ENCODE data around the gene GPN3.
A peak's percentile ranks its signal among the peaks of the same experiment; 100 is the strongest.
"Not testable (repeated sequence)": the region's sequence is repeated elsewhere in the genome, so short reads cannot be mapped to it uniquely, and the experiment has no call there.

The GPN3 gene

DNA sequence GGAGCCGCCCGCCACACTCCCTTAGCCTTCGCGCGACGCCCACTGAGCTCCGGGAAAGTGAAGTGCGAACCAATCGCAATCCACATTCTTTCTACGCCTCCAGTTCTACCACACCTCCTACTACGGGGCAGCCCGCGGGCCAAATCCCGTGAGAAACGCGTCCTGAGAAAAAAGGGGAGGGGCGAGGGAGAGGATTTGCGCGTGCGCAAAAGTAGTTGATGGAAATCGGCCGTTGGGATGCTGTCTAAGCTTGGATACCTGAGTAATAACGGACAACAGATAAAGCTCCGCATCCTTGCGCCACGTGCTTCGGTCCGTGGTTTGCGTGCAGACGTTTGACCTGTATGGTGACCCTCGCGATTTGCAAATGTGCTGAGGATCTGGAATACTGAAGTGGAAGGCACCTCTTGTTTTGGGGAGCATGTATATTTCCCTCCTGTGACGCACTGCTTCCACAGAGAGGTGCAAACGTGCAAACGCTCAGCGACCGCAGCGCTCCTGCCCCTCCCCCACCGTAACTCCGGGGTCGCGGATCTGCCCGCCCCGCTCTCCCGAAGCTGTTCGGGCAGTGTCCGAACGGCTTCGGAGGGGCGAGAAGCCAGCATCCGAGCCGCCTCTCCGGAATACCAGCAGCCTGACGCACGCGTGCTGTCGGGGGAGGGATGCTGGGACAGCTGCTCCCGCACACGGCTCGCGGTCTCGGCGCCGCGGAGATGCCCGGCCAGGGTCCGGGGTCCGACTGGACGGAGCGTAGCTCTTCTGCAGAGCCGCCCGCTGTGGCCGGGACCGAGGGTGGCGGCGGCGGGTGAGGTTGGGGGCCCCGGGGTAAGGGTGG is at the start of gene GPN3, which contains the start of gene FAM216A:
Gene GPN3, minus strand, starts transcription at position 44 of the 835 bp plus-strand sequence. CDS start 54 bp downstream, outside the sequence.
Gene FAM216A, plus strand, starts transcription at position 632 of the 835 bp plus-strand sequence. Its CDS starts 31 bp downstream, at position 663.
- peak; percentile 96 for DNase-seq (ENCODE audit: low read depth, low spot score)

DNA sequence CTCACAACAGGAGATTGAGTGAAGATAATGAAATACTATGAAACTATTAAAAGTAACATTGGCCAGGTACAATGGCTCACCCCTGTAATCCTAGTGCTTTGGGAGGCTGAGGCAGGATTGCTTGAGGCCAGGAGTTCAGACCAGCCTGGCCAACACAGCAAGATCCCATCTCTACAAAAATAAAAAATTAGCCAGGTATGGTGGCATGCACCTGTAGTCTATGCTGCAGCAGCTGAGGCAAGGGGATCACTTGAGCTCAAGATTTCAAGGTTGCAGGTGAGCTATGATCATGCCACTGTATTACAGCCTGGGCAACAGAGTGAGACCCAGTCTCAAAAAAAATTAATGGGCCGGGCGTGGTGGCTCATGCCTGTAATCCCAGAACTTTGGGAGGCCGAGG is 48.9 kb upstream of the GPN3 start:
- no peak for DNase-seq (ENCODE audit: low read depth, low spot score)

DNA sequence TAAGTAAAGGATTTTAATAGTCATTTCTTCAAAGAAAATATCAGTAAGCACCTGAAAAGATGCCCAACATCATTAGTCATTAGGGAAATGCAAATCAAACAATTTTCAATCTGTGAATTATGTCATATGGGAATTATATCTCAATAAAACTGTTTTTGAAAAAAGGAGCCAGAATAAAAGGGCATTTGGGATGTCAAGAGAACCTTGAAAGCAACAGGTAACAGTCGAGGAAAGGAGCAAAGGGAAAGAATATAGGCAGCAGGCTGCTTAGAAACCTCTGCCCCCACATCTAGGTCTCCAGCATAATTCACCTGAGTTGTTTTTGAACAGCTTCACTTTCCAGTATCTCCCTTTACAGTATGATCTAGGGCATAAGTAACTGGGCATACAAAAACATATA is 46.3 kb upstream of the GPN3 start:
- no peak for DNase-seq (ENCODE audit: low read depth, low spot score)

DNA sequence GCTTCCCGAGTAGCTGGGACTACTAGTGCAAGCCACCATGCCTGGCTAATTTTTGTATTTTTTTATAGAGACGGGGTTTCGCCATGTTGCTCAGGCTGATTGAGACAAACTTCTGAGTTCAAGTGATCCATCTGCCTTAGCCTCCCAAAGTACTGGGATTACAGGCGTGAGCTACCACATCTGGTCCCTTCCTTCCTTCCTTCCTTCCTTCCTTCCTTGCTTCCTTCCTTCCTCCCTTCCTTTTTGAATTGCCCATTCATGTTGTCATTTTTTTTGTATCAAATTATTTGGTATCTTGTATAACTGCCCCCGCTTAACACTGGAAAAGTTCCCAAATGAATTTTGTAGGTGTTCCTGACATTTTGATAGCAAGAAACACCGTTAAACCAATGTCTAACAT is 45.8 kb upstream of the GPN3 start:
- no peak for DNase-seq (ENCODE audit: low read depth, low spot score)

DNA sequence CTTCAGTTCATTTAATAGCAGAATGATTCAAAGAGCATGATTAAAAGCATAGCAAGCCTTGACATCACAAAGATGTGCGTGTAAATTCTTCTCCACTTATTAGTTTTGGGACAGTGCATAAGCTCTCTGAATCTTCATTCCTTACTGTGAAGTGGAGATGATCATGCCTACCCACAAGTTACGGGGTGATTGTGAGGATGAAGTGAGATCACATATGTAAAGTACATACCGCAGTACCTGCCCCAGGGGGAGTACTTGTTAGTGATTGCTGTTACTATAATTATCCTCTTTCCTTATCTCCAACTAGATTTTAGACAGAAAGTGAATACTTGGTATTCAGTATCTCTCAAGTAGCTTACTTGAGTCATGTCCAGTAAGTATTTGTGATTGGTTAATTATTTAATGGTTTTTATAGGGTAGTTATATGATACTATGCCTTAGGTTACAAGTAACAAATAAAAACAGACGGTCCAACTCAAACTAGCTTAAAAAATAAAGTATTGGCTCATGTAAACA is 40.1 kb upstream of the GPN3 start:
- DNase-seq (ENCODE audit: low read depth, low spot score), result no peak

DNA sequence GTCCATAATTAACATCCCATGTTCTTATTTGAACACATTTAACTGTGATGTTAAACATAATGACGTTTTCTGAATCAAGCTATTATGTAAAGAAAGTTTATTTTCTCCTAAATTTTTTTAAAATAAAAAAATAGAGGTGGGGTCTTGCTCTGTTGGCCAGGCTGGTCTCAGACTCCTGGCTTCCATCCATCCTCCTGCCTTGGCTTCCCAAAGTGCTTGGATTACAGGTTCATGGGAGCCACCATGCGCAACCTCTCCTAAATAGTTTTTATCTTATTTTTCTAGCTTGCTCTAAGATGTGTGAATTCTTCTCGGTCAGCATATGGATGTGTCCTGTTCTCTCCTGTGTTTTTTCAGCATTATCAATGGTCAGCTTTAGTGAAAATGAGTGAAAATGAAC is 37.3 kb upstream of the GPN3 start:
- no peak for DNase-seq (ENCODE audit: low read depth, low spot score)

DNA sequence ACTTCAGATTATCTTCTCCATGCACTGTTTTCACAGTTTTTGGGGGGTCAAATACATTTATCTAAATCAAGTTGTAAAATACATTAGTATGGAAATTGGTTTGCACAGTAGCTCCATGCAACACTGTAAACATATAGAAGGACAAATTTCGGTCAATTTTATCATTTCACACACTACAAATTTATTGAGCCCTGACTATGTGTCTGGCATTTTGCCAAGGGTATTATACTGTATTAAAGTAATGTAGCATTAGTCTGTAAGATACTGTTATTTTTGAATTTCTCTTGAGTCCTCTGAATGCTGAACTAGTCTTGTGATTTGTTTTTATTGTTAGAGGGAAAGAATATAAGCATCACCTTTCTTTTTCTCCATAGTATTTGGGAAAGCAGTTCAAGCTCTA is 35.4 kb upstream of the GPN3 start:
- no peak for DNase-seq (ENCODE audit: low read depth, low spot score)

DNA sequence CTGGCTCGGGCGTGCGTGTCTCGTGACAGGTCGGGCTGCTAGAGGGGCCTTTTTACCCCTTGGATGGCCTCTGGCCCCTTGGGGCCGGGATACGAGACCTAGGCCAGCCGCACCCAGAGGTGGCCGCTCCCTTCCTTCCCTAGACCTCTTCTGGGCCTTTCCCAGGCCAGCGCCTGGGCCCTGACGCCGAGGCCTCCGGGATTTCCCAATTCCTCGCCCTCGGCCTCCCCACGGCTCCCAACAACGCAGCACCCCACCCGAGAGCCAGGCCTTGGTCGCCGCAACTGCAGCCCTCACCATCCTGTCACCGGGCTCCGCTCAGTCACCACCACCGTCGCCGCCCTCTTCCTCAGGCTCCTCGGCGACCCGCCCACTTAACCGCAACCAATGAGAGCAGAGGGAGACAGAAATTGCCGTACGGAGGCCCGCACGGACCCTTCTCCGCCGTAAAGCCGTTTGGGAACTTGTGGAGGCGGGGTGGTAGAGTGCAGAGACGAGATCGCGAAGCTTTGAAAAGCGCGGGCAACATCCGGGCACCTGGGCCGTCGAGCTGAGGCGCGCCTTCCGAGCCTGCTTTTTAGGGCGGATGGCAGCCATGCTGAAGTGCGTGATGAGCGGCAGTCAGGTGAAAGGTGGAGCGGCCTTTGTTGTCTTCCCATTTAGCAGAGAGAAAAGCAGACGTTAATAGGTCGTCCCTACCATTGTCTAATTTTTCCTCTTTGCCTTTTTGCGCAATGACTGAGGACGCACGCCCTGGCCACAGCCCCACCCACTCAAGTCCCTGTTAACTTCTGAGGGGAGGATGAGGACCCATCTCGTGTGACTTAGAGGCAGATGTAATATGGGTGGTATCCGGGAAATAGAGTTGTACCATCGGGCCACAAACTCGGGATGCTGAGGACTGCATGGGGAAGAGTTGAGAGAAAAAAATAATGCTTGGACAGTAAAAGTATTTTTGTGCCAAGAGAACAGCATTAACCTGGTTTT is 34.0 kb upstream of the GPN3 start, which contains the start of the genes RAD9B and VPS29:
Gene RAD9B, plus strand, starts transcription at position 580 of the 987 bp plus-strand sequence. Its CDS starts 7 bp downstream, at position 587.
Gene VPS29, minus strand, starts transcription at position 360 of the 987 bp plus-strand sequence. Its CDS starts 60 bp downstream, at position 300.
- DNase-seq (ENCODE audit: low read depth, low spot score), result peak; percentile 93

DNA sequence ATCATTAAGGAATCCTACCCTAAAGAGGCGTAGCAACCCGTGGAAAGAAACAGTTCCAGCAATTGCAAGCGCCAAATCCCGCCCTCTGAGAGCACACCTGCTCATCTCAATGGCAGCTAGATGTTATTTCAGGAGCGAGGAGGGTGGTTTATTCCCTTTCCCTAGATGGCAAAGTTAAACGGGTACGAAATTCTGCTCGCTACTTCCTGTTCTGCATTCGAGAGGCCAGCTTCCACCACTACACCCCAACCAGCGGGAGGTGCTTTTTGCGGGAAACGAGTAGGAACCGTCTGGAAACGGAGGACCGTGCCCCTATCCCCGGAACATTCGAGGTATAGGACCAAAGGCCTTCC is 33.3 kb upstream of the GPN3 start:
- no peak for DNase-seq (ENCODE audit: low read depth, low spot score)

DNA sequence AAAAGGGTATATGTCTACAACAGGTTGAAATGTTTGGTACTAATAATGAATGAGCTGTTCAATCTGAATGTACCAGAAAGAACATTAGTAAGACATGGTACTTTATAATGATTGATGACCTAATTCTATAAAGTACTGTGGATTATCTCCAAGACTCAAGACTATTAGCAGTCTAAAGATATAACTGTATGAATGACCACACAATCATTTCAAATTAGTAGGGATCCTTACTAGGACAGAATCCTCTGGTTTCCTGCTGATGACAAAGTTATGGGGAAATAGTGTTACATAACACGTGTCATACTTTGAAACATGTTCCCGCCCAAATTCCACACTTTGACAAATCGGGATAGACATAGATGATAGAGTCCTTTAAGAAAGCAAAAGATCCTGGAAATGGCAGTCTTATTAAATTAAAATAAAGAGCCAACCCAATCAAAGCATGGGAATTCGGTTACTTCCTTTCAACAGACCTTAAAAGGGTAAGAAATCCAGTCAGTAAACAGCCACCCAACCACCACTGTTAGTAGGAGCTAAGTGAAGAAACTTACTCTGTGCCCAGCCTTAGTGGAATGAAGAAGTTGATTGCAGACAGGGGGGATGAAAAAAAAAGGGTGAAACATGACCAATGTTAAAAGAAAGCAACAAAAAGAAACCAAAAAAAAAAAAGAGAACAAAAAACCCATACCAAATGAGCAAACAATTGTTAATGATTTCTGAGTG is 31.1 kb upstream of the GPN3 start:
- no peak for DNase-seq (ENCODE audit: low read depth, low spot score)

DNA sequence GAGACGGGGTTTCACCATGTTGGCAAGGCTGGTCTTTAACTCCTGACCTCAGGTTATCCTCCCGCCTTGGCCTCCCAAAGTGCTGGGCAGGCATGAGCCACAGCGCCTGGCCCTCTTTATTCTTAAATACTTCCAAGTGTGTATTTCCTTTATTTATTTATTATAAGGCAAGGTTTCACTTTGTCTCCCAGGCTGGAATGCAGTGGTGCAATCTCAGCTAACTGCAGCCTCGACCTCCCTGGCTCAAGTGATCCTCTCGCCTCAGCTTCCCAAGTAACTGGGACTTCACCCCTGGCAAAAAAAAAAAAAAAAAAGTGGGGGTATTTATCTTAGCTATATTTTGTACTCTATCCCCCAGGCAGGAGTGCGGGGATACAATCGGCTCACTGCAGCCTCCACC is 7.4 kb upstream of the GPN3 start:
- no peak for DNase-seq (ENCODE audit: low read depth, low spot score)

DNA sequence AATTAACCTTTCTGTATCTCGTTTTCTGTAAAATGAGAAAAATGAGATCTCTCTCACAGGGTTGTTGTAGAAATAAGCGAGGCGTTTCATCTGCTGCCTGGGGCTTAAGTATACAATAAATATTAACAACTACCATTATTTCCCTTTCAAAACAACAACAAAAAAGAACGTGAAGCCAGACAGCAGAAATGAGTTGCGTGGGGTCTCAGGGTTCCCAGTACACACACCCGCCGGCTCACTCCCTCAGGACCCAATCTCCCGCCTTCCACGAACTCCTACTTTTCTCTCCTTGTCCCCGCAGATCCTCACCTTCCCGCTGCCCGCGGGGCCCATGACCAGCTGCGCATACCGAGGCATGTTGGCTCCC is 227 bp downstream of the GPN3 start:
- DNase-seq (ENCODE audit: low read depth, low spot score), result no peak

DNA sequence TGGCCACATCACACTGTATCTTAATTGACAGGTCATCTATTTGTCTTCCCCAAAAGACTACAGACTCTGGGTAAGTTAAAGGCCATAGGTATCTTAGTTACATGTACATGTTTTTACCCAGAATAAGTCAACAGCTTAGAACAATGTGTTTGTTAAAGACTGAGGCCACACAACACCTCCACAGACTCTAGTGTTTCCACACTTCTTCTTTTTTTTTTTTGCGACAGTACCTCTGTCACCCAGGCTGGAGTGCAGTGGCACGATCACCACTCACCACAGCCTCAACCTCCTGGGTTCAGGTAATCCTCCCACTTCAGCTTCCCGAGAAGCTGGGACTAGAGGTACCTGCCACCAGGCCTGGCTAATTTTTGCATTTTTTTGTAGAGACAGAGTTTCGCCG is 1.3 kb downstream of the GPN3 start:
- no peak for DNase-seq (ENCODE audit: low read depth, low spot score)

DNA sequence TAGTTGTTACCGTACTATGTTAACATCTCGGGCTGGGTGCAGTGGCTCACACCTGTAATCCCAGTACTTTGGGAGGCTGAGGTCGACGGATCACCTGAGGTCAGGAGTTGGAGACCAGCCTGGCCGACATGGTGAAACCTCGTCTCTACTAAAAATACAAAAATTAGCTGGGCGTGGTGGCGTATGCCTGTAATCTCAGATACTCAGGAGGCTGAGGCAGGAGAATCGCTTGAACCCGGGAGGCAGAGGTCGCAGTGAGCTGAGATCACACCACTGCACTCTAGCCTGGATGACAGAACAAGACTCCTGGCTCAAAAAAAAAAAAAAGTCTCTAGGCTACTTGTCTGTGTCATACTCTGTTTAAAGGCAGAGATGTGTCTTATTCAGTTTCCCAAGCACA is 2.3 kb downstream of the GPN3 start:
- DNase-seq (ENCODE audit: low read depth, low spot score), result not testable (repeated sequence)

DNA sequence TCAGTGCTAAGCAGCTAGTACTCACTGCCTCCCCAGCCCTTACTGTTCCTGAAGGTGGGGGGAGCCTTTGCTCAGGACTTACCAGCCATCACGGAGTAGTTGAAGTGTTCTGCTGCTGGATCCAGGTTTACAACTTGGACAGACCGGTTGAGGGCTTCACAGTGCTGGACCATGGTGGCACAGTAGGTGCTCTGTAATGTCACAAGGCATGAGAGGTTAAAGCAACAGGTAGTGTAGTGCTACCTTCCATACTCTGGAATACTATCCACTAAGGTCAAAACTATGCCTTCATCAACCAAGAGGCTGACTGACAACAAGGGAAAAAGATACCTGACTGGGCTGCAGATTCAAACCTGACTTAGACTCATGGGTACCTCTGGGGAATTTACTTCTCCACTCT is 3.0 kb downstream of the GPN3 start:
- DNase-seq (ENCODE audit: low read depth, low spot score), result no peak

DNA sequence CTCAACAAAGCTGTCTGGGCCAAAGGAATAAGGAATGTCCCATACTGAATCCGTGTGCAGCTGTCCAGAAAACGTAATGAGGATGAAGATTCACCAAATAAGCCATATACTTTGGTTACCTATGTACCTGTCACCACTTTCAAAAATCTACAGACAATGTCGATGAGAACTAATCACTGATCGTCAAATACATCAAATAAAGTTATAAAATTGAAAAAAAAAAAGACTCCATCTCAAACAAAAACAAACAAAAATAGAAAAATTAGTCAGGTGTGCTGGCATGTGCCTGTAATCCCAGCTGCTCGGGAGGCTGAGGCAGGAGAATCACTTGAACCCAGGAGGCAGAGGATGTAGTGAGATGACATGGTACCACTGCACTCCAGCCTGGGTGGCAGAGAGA is 6.9 kb downstream of the GPN3 start:
- DNase-seq (ENCODE audit: low read depth, low spot score), result not testable (repeated sequence)

DNA sequence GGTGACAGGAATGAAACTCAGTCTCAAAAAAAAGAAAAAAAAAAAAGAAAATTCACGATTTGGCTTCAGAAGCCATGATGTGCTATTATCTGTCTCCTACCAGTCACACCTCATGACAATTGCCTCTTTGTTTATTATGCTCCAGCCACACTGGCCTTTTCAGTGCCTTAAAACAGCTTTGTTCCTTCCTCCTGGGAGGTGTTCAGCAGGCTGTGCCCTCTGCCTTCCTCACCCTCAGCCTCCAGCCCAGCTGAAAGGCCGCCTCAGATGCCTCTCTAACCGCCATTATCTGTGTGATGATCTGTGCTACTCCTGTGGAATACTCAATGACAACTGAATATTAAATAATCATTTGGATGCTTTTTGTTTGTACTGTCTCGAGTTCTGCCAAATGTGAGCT is 9.3 kb downstream of the GPN3 start:
- no peak for DNase-seq (ENCODE audit: low read depth, low spot score)

DNA sequence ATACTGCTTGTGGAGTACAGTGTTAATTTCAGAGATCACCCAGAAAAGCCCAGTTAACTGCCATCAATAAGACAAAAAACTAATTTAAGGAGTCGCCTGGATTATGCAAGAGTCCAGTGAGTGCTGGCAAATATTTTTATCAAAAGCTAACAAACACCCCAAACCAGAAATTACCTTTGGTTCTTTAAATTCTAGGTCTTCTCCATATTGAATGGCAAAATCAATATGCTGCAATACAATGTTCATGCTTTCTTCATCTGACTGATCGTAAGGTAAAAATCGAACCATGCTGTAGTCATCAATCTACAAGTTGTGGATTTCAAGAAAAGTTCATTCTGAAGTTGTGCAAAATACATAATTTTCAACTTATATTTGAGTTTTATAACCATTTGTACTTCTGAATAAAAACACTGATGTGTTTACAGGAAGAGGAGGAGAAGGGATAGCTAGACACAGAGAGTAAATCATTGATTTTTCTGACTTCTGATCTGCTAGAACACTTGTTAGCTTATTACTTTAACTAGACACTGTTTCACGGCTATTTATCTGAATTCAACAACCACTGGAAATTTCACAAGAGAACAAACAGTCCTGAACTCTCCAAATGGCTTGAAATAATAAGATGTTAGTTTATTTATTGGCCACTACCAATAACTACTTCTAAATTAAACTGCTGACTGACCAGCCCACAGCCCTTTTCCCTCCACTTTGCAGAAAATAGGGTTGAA is 14.3 kb downstream of the GPN3 start:
- no peak for DNase-seq (ENCODE audit: low read depth, low spot score)

DNA sequence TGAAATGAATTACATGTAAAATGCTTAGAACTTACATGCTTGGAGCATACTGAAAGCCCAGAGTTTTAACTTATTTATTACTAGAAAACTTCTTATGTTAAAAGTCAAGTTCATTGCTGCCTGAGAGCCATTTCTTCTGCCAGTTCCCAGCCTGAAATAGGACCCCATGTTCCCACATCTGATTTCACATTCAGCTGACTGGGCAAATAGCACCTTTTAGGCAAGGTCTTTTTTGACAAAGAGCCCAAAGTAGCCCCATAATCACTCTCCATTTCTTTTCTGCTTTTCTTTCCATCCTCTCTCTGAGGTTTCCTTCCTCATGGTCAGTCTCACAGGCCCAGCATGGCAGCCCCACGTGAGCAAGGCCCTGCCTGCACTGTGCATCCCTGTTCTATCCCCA is 16.8 kb downstream of the GPN3 start:
- DNase-seq (ENCODE audit: low read depth, low spot score), result no peak

DNA sequence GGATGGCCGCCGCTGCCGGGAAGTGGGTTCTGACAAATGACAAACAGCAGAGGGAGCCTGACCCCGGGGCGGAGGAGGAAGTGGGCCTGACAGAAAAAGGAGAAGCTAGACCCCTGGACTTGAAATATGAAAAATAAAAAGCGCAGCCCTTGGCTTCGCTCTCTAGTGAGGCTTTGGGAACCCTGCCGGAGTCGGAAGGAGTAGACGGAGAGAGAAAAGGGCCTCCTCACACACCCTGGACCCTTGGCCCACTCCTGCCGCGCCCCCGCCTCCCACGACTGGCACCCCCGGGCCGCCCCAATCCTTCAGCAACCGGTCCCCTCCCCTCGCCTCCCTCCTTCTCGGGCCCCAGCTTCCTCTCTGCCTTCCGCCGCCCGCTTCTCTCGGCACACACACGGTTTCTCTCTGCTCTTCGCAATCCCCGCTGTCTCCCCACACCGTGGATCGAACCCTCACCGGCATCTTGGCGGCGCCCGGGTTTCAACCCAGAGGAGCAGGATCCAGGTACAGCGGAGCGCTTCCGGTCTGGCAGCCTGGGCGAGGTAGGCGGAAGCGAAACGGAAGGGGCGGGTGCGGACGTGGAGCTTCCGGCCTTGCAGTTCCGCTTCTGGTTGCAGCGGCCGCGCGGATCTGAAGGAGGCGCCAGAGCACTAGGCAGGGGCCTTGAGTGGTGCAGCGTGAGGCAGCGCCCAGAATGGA is 18.1 kb downstream of the GPN3 start, which contains the start of gene ARPC3:
Gene ARPC3, minus strand, starts transcription at position 539 of the 699 bp plus-strand sequence. Its CDS starts 77 bp downstream, at position 462.
- DNase-seq (ENCODE audit: low read depth, low spot score), result peak; percentile 85

All from smooth muscle cell of the brain vasculature (primary cell).